DND-41 (cell line): Measurements from ENCODE around the gene LRP3.

Experiments used
- CTCF ChIP-seq: IDR thresholded peaks from 2 replicates; pipeline ENCODE4 v1.5.1; 2012; ENCODE audit warnings: borderline replicate concordance, low read length, moderate library complexity, mild to moderate bottlenecking; ENCODE audit not compliant: poor library complexity, severe bottlenecking; ENCODE audit errors: extremely low read depth
- EZH2 ChIP-seq: IDR thresholded peaks from 3 replicates; pipeline ENCODE4 v1.6.1; 2012; ENCODE audit warnings: borderline replicate concordance, low read depth, mild to moderate bottlenecking, moderate library complexity, low read length, inconsistent platforms; ENCODE audit not compliant: severe bottlenecking

GRCh38 chr19:33194886-33195644, 935 bp downstream of the LRP3 start:
- TF ChIP-seq CTCF, result no peak
- TF ChIP-seq EZH2, result no peak
